ENCODE results near the gene NTM.

Gene NTM

DNA sequence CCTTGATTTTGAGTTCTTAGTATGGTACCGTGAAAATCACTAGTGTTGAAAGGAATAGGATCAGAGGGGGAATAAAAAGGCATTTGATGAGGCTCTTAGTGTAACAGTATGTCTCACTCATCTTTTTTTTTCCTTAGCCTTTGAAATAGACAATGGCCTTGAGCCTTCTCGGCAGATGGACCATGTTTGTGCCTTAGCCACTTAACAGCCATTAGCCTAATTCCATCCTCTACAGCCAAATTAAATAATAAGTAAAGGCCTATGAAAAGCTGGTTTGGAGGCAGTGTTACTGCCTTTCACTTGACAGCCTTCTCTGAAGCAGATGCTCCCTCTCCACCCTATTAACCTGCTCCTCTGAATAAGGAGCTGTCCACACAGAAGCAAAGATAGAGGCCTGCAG, 580.7 kb downstream of the NTM start:
- H3K4me3 ChIP-seq (ENCODE audit: low read depth, low read length): no peak overlapping the region
- TF ChIP-seq, protein P1, sequence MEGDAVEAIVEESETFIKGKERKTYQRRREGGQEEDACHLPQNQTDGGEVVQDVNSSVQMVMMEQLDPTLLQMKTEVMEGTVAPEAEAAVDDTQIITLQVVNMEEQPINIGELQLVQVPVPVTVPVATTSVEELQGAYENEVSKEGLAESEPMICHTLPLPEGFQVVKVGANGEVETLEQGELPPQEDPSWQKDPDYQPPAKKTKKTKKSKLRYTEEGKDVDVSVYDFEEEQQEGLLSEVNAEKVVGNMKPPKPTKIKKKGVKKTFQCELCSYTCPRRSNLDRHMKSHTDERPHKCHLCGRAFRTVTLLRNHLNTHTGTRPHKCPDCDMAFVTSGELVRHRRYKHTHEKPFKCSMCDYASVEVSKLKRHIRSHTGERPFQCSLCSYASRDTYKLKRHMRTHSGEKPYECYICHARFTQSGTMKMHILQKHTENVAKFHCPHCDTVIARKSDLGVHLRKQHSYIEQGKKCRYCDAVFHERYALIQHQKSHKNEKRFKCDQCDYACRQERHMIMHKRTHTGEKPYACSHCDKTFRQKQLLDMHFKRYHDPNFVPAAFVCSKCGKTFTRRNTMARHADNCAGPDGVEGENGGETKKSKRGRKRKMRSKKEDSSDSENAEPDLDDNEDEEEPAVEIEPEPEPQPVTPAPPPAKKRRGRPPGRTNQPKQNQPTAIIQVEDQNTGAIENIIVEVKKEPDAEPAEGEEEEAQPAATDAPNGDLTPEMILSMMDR (IDR thresholded peaks at IDR 0.05; ENCODE audit: borderline replicate concordance, insufficient read depth, low read depth, low read length): no peak

DNA sequence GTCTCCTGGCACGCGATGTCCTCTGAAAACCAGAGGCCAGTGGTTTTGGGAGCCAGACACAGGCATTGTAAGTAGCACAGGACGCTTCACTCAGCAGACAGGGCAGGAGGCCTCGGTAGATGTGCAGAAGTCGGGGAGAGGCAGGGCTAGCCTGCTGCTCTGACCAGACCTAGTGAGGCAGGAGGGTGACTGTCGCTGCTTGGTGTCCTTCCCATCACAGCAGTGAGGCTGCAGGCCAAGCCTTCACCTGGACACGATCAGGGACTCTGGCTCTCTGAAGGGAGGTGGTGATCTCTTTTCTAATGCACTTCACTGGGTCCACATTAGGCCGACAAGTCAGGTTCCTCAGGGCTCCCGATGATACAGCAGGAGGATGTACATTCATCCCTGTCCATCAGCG, 583.7 kb downstream of the NTM start:
- no peak overlapping the region for H3K4me3 ChIP-seq (ENCODE audit: low read depth, low read length)
- TF ChIP-seq, protein P1 (IDR thresholded peaks at IDR 0.05; ENCODE audit: borderline replicate concordance, insufficient read depth, low read depth, low read length): no peak

DNA sequence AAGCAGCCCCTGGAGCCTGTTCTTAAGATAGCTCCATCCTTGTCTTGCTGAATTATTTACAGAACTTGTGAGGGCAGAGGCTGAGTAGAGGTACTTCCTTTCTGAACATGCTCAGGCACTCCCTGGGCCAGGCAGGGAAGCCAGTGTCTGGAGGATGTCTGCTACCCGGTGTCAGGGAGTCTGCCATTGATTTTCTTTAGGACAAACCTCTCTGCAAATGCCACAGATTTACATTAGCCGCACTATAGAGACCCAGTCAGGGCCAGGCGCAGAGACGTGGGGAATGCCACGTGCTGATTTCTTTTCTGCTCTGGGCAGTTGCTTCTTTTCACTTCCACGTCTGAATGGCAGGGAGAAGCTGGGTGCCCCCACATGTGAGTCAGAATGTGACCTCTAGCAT, 585.5 kb downstream of the NTM start:
- no peak overlapping the region for H3K4me3 ChIP-seq (ENCODE audit: low read depth, low read length)
- TF ChIP-seq, protein P1 (IDR thresholded peaks at IDR 0.05; ENCODE audit: borderline replicate concordance, insufficient read depth, low read depth, low read length): no peak

DNA sequence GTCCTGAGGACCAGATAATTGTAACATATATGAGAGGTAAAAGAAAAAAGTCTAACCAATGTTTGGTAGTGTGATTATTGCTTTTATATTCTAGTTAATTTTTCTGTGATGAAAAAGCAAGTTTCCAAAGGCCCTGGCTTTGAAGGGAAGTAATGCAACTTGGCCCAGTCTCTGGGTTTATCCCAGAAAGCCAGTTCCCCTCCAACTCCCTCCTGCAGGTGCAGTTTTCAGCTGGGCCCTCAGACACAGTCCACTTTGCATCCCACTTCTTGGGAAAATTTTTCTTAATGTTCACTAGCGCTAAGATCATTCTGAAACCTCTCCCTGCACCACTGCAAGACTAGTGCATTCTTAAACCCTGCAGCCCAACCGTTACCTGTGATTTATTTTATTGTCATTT, 586.8 kb downstream of the NTM start:
- TF ChIP-seq, protein P1 (IDR thresholded peaks at IDR 0.05; ENCODE audit: borderline replicate concordance, insufficient read depth, low read depth, low read length): no peak
- no peak overlapping the region for H3K4me3 ChIP-seq (ENCODE audit: low read depth, low read length)

DNA sequence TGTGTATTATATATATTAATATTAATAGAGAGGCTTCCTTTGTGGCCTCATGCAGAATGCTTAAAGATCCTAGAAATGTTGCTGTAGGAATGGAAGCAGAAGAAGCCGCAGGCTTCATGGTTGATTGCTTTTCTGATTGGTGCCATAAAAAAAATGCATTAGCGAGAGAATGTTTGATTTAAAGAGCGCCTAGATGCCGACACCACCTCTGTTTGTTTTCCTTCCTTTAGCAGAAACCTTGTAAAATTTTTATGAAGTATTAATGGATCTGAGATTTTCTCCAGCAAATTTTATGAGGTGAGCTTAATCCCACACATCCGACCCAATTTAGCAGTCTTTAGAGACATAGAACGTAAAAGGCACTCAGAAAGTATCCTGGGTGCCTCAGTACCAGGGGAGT, 587.5 kb downstream of the NTM start:
- TF ChIP-seq, protein P1 (IDR thresholded peaks at IDR 0.05; ENCODE audit: borderline replicate concordance, insufficient read depth, low read depth, low read length): no peak
- no peak overlapping the region for H3K4me3 ChIP-seq (ENCODE audit: low read depth, low read length)

DNA sequence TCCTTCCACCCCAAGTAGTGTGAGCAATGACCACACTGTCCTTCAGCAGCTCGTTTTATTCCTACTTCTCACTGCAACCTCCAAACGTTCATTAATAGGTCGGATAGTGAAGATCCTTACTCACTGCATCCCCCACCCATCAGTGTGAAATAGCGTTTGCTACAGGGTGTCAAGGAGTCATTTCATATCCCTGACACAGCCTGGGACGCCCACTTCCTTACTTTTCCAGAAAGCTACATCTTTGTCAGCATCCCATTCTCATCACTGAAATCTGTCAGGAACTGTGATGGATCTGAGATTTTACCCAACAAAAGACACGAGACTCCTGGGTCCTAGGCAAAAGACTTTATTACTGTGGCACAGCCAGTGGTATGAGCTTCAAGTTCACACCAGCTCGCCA, 592.4 kb downstream of the NTM start:
- TF ChIP-seq, protein P1 (IDR thresholded peaks at IDR 0.05; ENCODE audit: borderline replicate concordance, insufficient read depth, low read depth, low read length): no peak
- H3K4me3 ChIP-seq (ENCODE audit: low read depth, low read length): no peak overlapping the region

DNA sequence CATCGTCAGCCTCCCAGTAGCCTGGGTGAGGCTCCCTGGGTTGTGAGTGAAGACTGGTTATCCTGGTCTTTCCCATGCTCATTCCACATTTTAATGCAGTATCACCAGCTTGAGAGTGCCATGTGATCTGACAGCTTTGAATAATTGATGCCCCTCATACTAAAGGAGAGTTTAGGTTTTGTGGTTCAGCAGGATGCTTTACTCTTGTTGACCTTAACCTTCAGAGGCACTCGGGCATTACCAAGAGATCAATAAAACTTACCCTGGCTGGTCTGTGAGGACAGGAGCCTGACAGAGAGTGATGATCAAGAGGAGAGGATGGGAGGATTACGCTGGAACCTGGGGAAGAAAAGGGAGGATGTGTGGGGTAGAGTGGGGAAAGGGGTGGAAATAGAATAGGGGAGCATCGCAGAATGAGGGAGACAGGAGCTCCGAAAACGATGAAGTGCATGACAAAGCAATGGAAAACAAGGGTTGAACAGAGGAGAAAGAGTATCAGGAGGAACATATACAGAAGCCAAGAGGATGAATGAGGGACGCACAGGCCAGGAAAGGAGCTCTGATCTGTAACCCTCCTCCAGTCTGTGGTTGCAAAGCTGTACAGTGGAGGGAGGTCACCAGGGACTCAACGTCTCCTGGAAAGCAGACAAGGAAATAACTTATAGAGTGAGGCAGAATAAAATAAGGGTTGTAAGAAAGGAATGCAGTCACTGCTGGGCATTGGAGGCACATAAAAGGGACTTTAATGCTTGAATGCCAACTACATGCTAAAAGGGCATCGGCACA, 594.5 kb downstream of the NTM start:
- no peak overlapping the region for H3K4me3 ChIP-seq (ENCODE audit: low read depth, low read length)
- TF ChIP-seq, protein P1 (IDR thresholded peaks at IDR 0.05; ENCODE audit: borderline replicate concordance, insufficient read depth, low read depth, low read length): no peak

All from GM12875 (cell line).